Neural cell (in vitro differentiated cells): Measurements from ENCODE around the gene PRKCE. TPM values are rescaled to one million over a fixed set of nuclear protein-coding genes. Genes with fewer than 3 reads are reported as not detected.
A peak's percentile ranks its signal among the peaks of the same experiment; 100 is the strongest.

Source experiments
- H2AFZ ChIP-seq: fragments of 200-600, 300-800 bp; sonication (generic), shearing (Covaris generic); 2 replicates; pipeline ENCODE4 v1.6.0; 2014; ENCODE audit warnings: low read depth, mild to moderate bottlenecking, antibody characterized with exemption, low read length, moderate library complexity
- H3F3A ChIP-seq: fragments of 200-600 bp; shearing (Covaris generic); 2 replicates; pipeline ENCODE4 v1.6.1; 2016; ENCODE audit warnings: mild to moderate bottlenecking, moderate library complexity, mixed read lengths, antibody characterized with exemption, low read length; ENCODE audit not compliant: insufficient read depth, poor library complexity, severe bottlenecking
- H3K27ac ChIP-seq: fragments of 200-600, 300-800 bp; sonication (generic), shearing (Covaris generic); 2 replicates; pipeline ENCODE4 v1.5.1; 2014; ENCODE audit warnings: mild to moderate bottlenecking, low read length, moderate library complexity
- H3K27me3 ChIP-seq: fragments of 300-800, 200-600 bp; sonication (generic), shearing (Covaris generic); 2 replicates; pipeline ENCODE4 v1.6.0; 2014; ENCODE audit warnings: mild to moderate bottlenecking, low read depth, low read length, moderate library complexity; ENCODE audit not compliant: insufficient read depth
- H3K36me3 ChIP-seq: fragments of 300-800, 200-600 bp; sonication (generic), shearing (Covaris generic); 2 replicates; pipeline ENCODE4 v1.5.1; 2014; ENCODE audit warnings: mild to moderate bottlenecking, antibody characterized with exemption, low read length, moderate library complexity; ENCODE audit not compliant: insufficient read depth
- H3K4me2 ChIP-seq: fragments of 300-800, 200-600 bp; sonication (generic), shearing (Covaris generic); 2 replicates; pipeline ENCODE4 v1.6.0; 2014; ENCODE audit warnings: mild to moderate bottlenecking, low read length
- H3K4me3 ChIP-seq: fragments of 300-800, 200-600 bp; sonication (generic), shearing (Covaris generic); 2 replicates; pipeline ENCODE4 v1.5.1; 2014; ENCODE audit warnings: mild to moderate bottlenecking, low read length, moderate library complexity
- H3K79me2 ChIP-seq: fragments of 200-600 bp; shearing (Covaris generic); replicated peaks from 2 replicates; pipeline ENCODE4 v1.6.0; 2014; ENCODE audit warnings: mild to moderate bottlenecking, low read length, moderate library complexity; ENCODE audit not compliant: insufficient read depth
- H3K9ac ChIP-seq: fragments of 300-800, 200-600 bp; sonication (generic), shearing (Covaris generic); 2 replicates; pipeline ENCODE4 v1.6.1; 2016; ENCODE audit warnings: mild to moderate bottlenecking, low read length, mixed read lengths
- H3K9me2 ChIP-seq: fragments of 200-600 bp; shearing (Covaris generic); 2 replicates; pipeline ENCODE4 v1.6.1; 2016; ENCODE audit warnings: mild to moderate bottlenecking, low read length, mixed read lengths; ENCODE audit not compliant: insufficient read depth
- H3K9me3 ChIP-seq: fragments of 200-600, 300-800 bp; sonication (generic), shearing (Covaris generic); 2 replicates; pipeline ENCODE4 v1.6.1; 2016; ENCODE audit warnings: mild to moderate bottlenecking, mixed run types, low read length, moderate library complexity, mixed read lengths
- H4K20me1 ChIP-seq: fragments of 200-600 bp; shearing (Covaris generic); 2 replicates; pipeline ENCODE4 v1.6.1; 2016; ENCODE audit warnings: mild to moderate bottlenecking, mixed run types; ENCODE audit not compliant: insufficient read depth
- CTCF ChIP-seq: fragments of 450-650 bp; IDR thresholded peaks from 2 replicates; pipeline ENCODE4 v1.5.1; 2014; ENCODE audit warnings: antibody characterized with exemption, mild to moderate bottlenecking, moderate library complexity; ENCODE audit not compliant: poor library complexity, severe bottlenecking
- EP300 ChIP-seq: fragments of 450-650 bp; conservative IDR thresholded peaks from 2 replicates; pipeline ENCODE4 v1.6.1; 2014; ENCODE audit warnings: antibody characterized with exemption, mild to moderate bottlenecking, moderate library complexity; ENCODE audit not compliant: poor library complexity, severe bottlenecking
- EZH2 ChIP-seq: fragments of 200-600, 300-800 bp; shearing (Covaris generic), sonication (generic); IDR thresholded peaks from 2 replicates; pipeline ENCODE4 v1.6.1; 2014; ENCODE audit warnings: antibody characterized with exemption, low read length, borderline replicate concordance, mild to moderate bottlenecking; ENCODE audit not compliant: insufficient read depth, poor library complexity, severe bottlenecking
- MXI1 ChIP-seq: fragments of 450-650 bp; conservative IDR thresholded peaks from 2 replicates; pipeline ENCODE4 v1.6.1; 2014; ENCODE audit warnings: antibody characterized with exemption, mild to moderate bottlenecking; ENCODE audit not compliant: poor library complexity, severe bottlenecking
- POLR2AphosphoS5 ChIP-seq: IDR thresholded peaks from 2 replicates; pipeline ENCODE4 v1.6.1; 2012
- RAD21 ChIP-seq: fragments of 450-650 bp; conservative IDR thresholded peaks from 2 replicates; pipeline ENCODE4 v1.6.1; 2014; ENCODE audit warnings: antibody characterized with exemption, mild to moderate bottlenecking, moderate library complexity
- REST ChIP-seq: IDR thresholded peaks from 2 replicates; pipeline ENCODE4 v1.6.1; 2012; ENCODE audit warnings: borderline replicate concordance
- SMC3 ChIP-seq: fragments of 450-650 bp; conservative IDR thresholded peaks from 2 replicates; pipeline ENCODE4 v1.6.1; 2014; ENCODE audit warnings: antibody characterized with exemption, mild to moderate bottlenecking, moderate library complexity; ENCODE audit not compliant: poor library complexity
- TAF1 ChIP-seq: IDR thresholded peaks from 2 replicates; pipeline ENCODE4 v1.6.1; 2012; ENCODE audit warnings: low read depth
- polyA plus RNA-seq: library from polyadenylated mRNA; depleted of rRNA; stranded (reverse); fragments of >200 nt; gene quantifications from 2 replicates; pipeline ENCODE4 v1.2.3, GENCODE V29; 2014

PRKCE gene
- polyA plus RNA-seq, 1 donor from 2014 or later: 5.4 TPM

GRCh38 chr2:45652090-45653031 is 886 bp downstream of the PRKCE start:
- H3F3A ChIP-seq: no peaks in the 10 kb centered on the region
- no peaks in the 10 kb centered on the region for H3K79me2 ChIP-seq
- H3K9me2 ChIP-seq: no peaks in the 10 kb centered on the region
- H3K27me3 ChIP-seq: peaks cover 41% of the 10 kb centered on the region
- H3K4me2 ChIP-seq: peak overlapping the region; percentile 52
- no peak overlapping the region for H3K27ac ChIP-seq
- H3K36me3 ChIP-seq: no peaks in the 10 kb centered on the region
- peak overlapping the region; percentile 74 for H3K9ac ChIP-seq
- no peaks in the 10 kb centered on the region for H3K9me3 ChIP-seq
- TF ChIP-seq MXI1 (peak; percentile 12), RAD21 (no peak), EZH2 (no peak)
- H2AFZ ChIP-seq: peak overlapping the region; percentile 53
- H3K4me3 ChIP-seq: peak overlapping the region; percentile 90
- no peaks in the 10 kb centered on the region for H4K20me1 ChIP-seq

GRCh38 chr2:45653122-45653913 is 1.8 kb downstream of the PRKCE start:
- Histone ChIP-seq H3K4me2 (peak overlapping the region; percentile 31), H3K79me2 (no peaks in the 10 kb centered on the region), H4K20me1 (no peaks in the 10 kb centered on the region), H3K27ac (no peak overlapping the region), H3K36me3 (no peaks in the 10 kb centered on the region), H3K9ac (no peak overlapping the region), H3K4me3 (peak overlapping the region; percentile 90), H3K9me3 (no peaks in the 10 kb centered on the region), H3F3A (no peaks in the 10 kb centered on the region), H3K9me2 (no peaks in the 10 kb centered on the region), H2AFZ (no peak overlapping the region), H3K27me3 (peaks cover 41% of the 10 kb centered on the region)
- TF ChIP-seq CTCF: no peak
- peak; percentile 31 for TF ChIP-seq MXI1

- Histone ChIP-seq H3K9me2 (no peaks in the 10 kb centered on the region), H3K27me3 (peaks cover 33% of the 10 kb centered on the region), H2AFZ (no peak overlapping the region), H3K36me3 (no peaks in the 10 kb centered on the region), H3K9ac (no peak overlapping the region), H3K4me3 (peak overlapping the region; percentile 90), H3F3A (no peaks in the 10 kb centered on the region), H3K9me3 (no peaks in the 10 kb centered on the region), H3K27ac (no peak overlapping the region), H3K79me2 (no peaks in the 10 kb centered on the region), H4K20me1 (no peaks in the 10 kb centered on the region), H3K4me2 (no peak overlapping the region)
- TF ChIP-seq MXI1: no peak
- TF ChIP-seq REST: no peak
- TF ChIP-seq EZH2: no peak
- TF ChIP-seq TAF1: no peak
- TF ChIP-seq CTCF: no peak
- no peak for TF ChIP-seq POLR2AphosphoS5
- no peak for TF ChIP-seq EP300
- TF ChIP-seq RAD21: no peak
- TF ChIP-seq SMC3: no peak
Measured at GRCh38 chr2:45654250-45654649, 2.8 kb downstream of the PRKCE start.
